ENCODE results near the gene CADM2. TPM values are rescaled to one million over a fixed set of nuclear protein-coding genes. Genes with fewer than 3 reads are reported as not detected.

CADM2 gene
- total RNA-seq, 1 donor from 2014 or later, result 3.5 TPM

DNA sequence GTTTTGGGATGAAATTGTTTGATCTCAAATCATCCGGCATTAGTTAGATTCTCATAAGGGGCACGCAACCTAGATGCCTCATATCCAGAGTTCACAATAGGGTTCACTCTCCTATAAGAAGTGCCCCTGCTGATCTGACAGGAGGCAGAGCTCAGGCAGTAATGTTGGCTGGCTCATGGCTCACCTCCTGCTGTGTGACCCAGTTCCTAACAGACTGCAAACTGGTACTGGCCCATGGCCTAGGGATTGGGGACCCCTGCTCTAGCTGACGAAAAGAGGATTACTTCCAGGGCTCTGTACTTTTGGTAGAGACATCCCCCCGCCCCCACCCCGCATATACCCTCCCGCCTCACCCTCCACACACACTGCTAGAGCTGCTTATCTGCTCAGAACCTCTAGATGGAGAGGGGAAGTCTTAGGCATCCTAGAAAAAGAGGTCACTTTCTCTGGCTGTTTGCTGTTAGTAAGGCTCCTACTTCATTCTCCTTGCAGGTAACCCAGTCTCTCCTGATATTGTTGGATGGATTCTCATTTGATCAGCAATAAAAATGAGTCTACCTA, 923.1 kb downstream of the CADM2 start:
- H3K27ac Mint-ChIP-seq (ENCODE audit: unreplicated experiment), result no peak overlapping the region
- H3K4me3 Mint-ChIP-seq, result no peak overlapping the region
- TF ChIP-seq, protein P1, sequence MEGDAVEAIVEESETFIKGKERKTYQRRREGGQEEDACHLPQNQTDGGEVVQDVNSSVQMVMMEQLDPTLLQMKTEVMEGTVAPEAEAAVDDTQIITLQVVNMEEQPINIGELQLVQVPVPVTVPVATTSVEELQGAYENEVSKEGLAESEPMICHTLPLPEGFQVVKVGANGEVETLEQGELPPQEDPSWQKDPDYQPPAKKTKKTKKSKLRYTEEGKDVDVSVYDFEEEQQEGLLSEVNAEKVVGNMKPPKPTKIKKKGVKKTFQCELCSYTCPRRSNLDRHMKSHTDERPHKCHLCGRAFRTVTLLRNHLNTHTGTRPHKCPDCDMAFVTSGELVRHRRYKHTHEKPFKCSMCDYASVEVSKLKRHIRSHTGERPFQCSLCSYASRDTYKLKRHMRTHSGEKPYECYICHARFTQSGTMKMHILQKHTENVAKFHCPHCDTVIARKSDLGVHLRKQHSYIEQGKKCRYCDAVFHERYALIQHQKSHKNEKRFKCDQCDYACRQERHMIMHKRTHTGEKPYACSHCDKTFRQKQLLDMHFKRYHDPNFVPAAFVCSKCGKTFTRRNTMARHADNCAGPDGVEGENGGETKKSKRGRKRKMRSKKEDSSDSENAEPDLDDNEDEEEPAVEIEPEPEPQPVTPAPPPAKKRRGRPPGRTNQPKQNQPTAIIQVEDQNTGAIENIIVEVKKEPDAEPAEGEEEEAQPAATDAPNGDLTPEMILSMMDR (conservative IDR thresholded peaks at IDR 0.05), result no peak
- no peaks in the 10 kb centered on the region for H3K36me3 Mint-ChIP-seq (ENCODE audit: low read depth)
- H3K27me3 Mint-ChIP-seq (ENCODE audit: low read depth), result no peaks in the 10 kb centered on the region
- H3K9me3 Mint-ChIP-seq, result peaks cover 4% of the 10 kb centered on the region
- DNase-seq (ENCODE audit: low read depth, low spot score), result no peak
- H3K4me1 Mint-ChIP-seq, result no peaks in the 10 kb centered on the region

DNA sequence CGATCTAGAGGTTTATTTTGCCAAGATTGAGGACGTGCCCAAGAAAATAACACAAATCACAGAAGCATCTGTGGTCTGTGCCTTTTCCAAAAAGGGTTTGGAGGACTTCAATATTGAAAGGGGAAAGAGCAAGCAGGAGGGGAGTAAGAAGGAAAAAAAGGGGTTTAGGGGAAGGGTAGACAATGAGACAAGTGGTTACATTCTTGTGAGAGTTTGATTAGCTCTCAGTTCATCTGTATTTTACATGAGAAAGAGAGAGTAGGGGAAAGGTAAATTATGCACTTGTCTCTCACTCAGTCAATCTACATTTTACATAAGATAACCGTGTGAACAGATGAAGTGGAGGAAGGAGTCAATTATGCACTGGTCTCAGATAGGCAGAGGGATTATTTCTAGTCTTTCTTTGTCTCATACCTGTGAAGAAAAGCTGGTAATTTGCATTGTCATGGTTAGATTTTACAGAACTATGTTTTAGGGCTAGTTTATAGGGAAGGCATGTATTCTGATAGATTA, 931.3 kb downstream of the CADM2 start:
- Mint-ChIP-seq H3K4me1 (no peaks in the 10 kb centered on the region), H3K4me3 (no peak overlapping the region), H3K27ac (ENCODE audit: unreplicated experiment) (no peak overlapping the region), H3K9me3 (no peaks in the 10 kb centered on the region), H3K27me3 (ENCODE audit: low read depth) (no peaks in the 10 kb centered on the region), H3K36me3 (ENCODE audit: low read depth) (peaks cover 3% of the 10 kb centered on the region)
- no peak for DNase-seq (ENCODE audit: low read depth, low spot score)
- TF ChIP-seq, protein P1 (conservative IDR thresholded peaks at IDR 0.05), result no peak

DNA sequence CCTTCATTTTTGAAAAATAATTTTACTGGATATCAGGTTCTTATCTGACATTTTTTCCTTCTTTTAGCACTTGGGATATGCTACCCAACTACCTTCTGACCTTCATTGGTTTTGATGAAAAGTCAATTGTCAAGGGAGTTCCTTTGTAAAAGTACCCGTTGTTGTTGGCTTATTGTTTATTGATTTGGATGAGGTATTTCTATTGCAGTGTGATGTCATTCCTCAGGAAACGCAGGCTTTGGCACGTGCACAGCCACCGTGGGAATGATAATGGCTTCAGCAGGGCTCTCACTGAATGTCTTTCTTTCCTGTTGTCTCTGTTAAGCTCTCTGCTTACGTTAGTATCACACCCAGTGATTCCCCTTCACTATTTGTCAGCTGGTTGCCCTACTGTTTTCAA, 944.6 kb downstream of the CADM2 start:
- Mint-ChIP-seq H3K4me1 (no peaks in the 10 kb centered on the region), H3K36me3 (ENCODE audit: low read depth) (no peaks in the 10 kb centered on the region), H3K4me3 (no peak overlapping the region), H3K27ac (ENCODE audit: unreplicated experiment) (no peak overlapping the region), H3K27me3 (ENCODE audit: low read depth) (no peaks in the 10 kb centered on the region), H3K9me3 (peaks cover 3% of the 10 kb centered on the region)
- TF ChIP-seq, protein P1 (conservative IDR thresholded peaks at IDR 0.05), result no peak
- DNase-seq (ENCODE audit: low read depth, low spot score), result no peak

DNA sequence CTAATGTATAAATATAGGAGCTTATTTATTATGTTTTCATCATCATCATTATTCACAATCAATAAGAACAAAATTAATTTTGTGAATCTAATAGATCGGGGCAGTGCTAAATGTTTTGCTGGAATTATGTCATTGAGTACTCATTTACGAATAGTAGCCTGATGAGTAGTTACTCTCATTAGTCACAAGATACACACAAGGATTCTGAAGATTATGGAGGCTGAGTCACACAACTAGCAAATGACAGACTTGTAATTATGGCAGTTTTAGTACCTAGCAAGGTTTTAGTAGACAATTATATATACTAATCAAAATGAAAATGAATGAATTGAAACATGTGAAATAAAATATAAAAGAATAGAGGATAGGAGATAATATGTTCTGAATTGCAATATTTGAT, 954.2 kb downstream of the CADM2 start:
- Mint-ChIP-seq H3K9me3 (peaks cover 3% of the 10 kb centered on the region), H3K27me3 (ENCODE audit: low read depth) (no peaks in the 10 kb centered on the region), H3K36me3 (ENCODE audit: low read depth) (no peaks in the 10 kb centered on the region), H3K4me3 (no peak overlapping the region), H3K27ac (ENCODE audit: unreplicated experiment) (no peak overlapping the region), H3K4me1 (no peaks in the 10 kb centered on the region)
- no peak for DNase-seq (ENCODE audit: low read depth, low spot score)
- TF ChIP-seq, protein P1 (conservative IDR thresholded peaks at IDR 0.05), result no peak

- no peaks in the 10 kb centered on the region for H3K27me3 Mint-ChIP-seq (ENCODE audit: low read depth)
- no peak for DNase-seq (ENCODE audit: low read depth, low spot score)
- H3K4me1 Mint-ChIP-seq, result no peaks in the 10 kb centered on the region
- TF ChIP-seq, protein P1 (conservative IDR thresholded peaks at IDR 0.05), result no peak
- H3K36me3 Mint-ChIP-seq (ENCODE audit: low read depth), result no peaks in the 10 kb centered on the region
- no peak overlapping the region for H3K27ac Mint-ChIP-seq (ENCODE audit: unreplicated experiment)
- no peak overlapping the region for H3K4me3 Mint-ChIP-seq
- H3K9me3 Mint-ChIP-seq, result peaks cover 3% of the 10 kb centered on the region
Measured at GRCh38 chr3:85922374-85922773, 963.6 kb downstream of the CADM2 start.
